NOMO-1 treated with dmso at 0.1 percent for 144 hours (cell line): Measurements from ENCODE around the gene TMEM101.
"Not testable (repeated sequence)": the region's sequence is repeated elsewhere in the genome, so short reads cannot be mapped to it uniquely, and the experiment has no call there.

ENCODE experiments used
- DNase-seq: peaks from one replicate; lab custom pipeline; 2025; ENCODE audit not compliant: unreplicated experiment; lab: John Stamatoyannopoulos, UW

TMEM101 gene

DNA sequence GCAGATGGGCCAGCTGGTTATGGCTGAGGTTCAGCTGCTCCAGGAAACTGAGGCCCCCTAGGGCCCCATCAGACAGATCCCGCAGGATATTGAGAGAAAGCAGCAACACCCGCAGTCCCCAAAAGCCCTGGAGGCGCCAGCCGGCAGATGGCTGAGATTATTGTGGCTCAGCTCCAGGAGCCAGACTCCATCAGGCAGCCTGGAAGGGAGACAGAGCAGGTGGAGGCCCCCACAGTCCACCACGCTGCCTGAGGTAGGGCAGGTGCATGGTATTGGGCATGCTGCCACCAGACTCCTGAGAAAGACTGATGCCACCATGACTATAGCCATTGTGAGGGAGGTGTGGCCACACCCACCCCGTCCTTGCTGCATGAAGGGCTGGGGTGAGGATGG lies 9.5 kb upstream of the TMEM101 start:
- no peak for DNase-seq

DNA sequence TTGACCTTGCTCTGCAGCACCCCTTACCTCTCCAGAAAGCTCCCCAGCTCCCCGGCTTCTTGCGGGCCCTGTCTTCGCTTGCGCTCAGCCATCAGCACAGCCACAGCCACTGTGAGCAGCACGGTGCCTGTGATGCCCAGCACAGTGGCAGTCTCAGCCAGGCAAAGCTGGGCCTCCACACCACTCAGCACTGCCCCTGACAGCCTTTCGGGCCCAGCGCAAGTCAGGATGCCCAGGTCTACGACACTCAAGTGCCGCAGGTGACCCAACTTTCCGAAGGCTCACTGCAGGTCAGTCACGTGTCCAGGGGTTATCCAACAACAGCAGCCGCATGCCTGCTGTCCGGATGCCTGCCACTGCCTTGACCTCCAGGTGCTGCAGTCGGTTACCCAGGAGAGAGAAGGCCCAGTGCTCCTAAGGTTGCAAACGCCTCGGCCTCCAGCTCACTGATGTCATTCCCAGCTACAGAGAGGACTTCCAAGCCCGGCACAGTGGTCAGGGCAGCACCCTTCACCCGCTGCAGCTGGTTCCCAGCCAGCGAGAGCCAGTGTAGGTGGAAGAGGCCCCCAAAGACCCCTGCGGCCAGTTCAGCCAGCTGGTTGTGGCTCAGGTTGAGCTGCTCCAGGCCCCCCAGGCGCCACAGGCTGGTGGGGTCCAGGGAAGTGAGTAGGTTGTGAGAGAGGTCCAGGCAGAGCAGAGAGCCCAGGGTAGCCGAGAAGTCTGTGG lies 8.9 kb upstream of the TMEM101 start:
- no peak for DNase-seq

DNA sequence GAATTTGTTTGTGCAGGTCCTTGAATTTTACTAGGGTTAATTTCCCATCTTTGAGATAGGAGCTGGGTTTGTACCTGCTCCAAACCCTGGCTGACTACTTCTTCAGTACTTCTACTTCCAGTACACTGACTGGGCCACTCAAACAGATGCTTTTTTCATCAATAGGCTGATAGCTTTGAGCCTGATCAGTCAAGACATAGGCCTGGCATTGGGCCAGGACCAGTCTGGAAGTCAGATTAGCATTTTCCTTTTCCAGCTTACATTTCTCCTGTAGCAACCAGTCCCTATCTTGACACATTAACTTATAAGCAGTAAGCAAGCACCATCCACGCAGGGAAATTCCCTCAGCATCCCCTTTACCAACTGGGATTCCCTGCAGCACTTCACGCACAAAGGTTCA lies 7.5 kb upstream of the TMEM101 start:
- DNase-seq, result no peak

- DNase-seq, result not testable (repeated sequence)
These were observed 6.5 kb upstream of the TMEM101 start for GRCh38 chr17:44021227-44021626.

GRCh38 chr17:44014133-44014436 lies 678 bp downstream of the TMEM101 start:
- no peak for DNase-seq

GRCh38 chr17:44012874-44013273 lies 1.9 kb downstream of the TMEM101 start:
- DNase-seq, result no peak

DNA sequence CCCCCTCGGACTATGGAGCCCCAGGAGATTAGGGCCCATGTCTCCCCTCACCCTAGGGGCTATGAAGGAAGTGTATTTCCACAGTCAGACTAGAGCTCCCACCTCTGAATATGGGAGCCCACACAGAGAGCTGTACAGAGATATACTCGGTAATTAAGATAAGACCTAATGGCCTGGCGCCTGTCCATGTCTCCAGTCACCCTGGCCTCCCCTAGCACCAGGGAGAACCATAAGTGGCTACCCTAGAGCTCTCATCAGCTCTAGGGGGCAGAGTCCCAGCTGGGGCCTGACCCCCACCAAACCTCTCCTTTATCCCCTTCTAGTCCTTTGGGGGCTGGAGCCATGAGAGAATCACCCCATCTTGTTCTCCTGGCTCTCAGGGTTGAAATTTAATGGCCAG lies 2.4 kb downstream of the TMEM101 start:
- no peak for DNase-seq

DNA sequence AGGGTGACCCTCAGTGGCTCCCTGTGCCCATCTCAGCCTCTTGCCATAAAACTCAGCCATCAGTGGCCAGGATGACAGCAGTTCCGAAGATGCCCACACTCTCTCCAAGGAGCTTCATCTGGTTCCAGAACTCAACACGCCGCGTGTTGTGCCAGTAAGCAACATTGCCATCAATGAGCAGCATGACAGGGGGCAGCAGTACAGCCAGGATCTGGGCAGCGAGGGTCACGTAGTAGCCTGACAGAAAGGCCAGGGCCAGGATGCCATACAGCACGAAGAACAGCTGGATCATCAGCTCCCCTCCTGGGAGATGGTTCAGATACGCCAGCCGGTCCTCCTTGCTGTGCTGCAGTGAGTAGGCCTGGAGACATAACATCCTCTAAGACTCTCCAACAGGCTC lies 2.9 kb downstream of the TMEM101 start:
- DNase-seq, result no peak

DNA sequence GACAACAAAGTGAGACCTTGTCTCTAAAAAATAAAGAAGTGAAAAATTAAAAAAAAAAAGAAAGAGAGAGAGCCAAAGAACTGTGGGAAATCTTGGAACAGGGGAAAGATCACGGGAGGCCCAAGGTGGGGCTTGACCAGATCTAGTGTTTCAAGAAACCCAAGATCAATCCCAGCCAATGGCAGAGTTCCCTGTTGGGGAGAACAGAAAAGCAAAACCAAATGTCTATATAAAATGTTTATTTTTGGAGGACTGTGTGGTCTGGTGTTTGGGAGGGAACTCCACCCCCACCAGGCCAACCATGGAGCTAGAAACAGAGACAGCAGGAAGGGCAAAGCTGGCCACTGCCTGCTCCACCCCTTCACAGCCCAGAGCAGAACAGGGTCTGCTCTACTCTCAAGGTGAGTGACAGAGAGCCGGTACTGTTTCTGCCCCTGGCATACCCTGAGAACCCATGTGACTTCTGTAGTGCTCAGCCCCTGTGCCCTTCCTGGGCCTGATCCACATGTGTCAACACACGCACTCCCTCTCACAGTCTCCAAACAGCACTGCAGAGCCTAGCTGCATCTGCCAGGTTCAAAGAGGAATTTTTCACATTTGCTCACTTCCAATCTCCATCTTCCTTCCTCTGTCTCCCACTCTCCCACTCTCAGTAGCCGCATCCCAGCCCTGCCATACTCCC lies 3.7 kb downstream of the TMEM101 start:
- DNase-seq, result no peak

GRCh38 chr17:44008205-44008909 lies 6.4 kb downstream of the TMEM101 start:
- DNase-seq, result no peak

DNA sequence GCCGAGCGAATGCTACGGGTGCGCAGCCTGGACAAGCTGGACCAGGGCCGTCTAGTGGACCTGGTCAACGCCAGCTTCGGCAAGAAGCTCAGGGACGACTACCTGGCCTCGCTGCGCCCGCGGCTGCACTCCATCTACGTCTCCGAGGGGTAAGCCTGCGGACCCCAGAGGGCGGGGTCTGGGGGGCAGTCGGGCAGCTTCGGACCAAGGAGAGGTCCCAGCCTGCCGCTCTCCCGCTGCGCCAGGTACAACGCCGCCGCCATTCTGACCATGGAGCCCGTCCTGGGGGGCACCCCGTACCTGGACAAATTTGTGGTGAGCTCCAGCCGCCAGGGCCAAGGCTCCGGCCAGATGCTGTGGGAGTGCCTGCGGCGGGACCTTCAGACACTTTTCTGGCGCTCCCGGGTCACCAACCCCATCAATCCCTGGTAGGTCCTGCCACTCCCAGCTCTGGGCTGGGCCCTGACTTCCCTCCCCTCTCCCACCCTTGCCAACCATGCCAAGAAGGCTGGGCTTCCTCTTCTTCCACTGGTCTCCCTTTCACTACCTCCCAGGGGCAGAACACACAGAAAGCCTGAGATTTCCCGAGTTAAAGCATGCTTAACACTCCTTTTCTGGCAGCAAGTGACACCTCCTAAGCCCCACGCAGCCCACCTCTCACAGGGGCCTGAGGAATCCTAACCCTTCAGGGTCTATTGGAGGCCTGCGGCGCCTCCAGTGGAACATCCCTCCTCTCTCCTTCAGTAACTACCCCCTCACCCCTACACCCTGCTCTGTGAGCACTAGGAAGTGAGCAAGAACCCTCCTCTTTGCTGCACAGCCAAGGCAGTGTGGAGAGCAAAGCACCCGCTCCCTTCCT lies 7.2 kb downstream of the TMEM101 start:
- no peak for DNase-seq

DNA sequence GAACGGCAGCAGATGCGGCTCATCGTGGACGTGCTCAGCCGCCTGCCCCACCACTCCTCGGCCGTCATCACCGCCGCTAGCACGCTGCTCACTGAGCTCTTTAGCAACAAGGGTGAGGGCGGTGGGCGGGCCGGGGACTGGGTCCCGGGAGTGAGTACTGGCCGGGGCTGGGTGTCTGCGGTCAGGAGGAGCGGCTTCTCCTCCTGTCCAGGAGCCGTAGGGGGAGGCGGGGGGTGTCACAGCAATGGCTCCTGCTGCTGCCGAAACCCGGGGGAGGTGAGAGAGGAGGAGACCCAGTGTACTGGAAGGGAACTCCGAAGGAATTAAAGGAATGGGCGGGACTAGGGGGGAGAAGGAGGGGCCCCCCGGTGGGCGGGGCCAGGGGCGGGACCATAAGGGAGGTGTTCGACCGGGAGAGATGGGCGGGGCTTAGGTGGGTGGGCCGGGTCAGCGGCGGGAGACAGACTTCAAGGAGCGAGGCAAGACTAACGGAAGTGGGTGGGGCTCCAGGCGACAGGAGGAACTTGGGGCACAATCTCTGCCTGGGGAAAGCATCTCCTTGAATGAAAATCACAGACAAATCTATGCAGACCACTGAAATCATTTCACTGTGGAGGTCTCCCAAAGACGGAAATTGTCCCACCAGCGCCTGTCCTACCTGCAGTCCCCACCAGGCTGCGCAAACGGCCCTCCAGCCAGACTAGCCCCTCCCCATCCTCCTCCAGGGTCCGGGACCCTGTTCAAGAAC lies 8.0 kb downstream of the TMEM101 start:
- DNase-seq, result peak; percentile 94

- DNase-seq, result no peak
These were observed 8.5 kb downstream of the TMEM101 start for GRCh38 chr17:44006272-44006597.

DNA sequence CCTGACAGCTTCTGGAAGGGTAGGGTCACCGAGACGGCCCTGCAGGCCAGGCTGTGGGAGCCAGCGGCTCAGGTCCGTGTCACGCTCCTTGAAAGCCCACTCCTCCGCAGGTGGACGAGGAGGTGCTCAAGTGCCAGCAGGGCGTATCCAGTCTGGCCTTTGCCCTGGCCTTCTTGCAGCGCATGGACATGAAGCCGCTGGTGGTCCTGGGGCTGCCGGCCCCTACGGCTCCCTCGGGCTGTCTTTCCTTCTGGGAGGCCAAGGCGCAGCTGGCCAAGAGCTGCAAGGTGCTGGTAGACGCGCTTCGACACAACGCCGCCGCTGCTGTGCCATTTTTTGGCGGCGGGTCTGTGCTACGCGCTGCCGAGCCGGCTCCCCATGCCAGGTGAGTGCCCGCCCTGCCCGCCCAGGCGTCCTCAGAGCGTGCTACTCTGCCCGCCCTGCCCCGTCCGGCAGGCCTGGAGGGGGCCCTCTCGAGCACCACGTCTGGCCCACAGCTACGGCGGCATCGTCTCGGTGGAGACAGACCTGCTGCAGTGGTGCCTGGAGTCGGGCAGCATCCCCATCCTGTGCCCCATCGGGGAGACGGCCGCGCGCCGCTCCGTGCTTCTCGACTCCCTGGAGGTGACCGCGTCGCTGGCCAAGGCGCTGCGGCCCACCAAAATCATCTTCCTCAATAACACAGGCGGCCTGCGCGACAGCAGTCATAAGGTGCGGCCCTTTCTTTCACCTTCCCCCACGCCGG lies 9.1 kb downstream of the TMEM101 start:
- no peak for DNase-seq

DNA sequence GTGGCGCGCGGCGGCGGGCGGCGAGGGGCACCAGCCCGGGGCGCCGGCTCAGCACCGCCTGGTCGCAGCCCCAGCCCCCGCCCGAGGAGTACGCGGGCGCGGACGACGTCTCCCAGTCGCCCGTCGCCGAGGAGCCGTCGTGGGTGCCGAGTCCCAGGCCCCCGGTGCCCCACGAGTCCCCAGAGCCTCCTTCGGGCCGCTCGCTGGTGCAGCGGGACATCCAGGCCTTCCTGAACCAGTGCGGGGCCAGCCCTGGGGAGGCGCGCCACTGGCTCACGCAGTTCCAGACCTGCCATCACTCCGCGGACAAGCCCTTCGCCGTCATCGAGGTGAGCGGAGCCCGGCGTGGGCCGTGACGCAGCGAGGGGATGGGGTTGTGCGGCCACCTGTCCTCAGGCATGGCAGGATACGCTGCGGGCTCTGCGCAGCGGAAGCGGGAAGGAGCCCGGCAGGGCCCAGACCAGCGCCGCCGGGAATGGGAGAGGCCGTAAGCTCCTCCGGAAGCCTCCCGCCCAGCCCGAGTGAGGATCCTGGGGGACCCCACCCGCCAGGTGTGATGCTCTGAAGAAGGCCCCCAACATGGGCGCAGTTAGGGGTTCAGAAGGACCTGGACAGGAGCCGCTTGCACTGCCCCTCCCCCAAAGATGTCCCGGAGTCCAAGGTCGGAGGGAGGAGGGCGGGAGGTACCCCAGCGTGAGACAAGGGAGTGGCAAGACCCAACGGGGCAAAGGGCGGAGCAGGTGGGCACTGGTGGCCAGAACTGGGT lies 9.8 kb downstream of the TMEM101 start:
- DNase-seq, result no peak

- no peak for DNase-seq
These were observed 10.5 kb downstream of the TMEM101 start, which contains the start of gene NAGS for GRCh38 chr17:44004077-44004760. TSS of gene NAGS (plus strand) at chr17:44004622. CDS start at chr17:44004664, 42 bp downstream.

DNA sequence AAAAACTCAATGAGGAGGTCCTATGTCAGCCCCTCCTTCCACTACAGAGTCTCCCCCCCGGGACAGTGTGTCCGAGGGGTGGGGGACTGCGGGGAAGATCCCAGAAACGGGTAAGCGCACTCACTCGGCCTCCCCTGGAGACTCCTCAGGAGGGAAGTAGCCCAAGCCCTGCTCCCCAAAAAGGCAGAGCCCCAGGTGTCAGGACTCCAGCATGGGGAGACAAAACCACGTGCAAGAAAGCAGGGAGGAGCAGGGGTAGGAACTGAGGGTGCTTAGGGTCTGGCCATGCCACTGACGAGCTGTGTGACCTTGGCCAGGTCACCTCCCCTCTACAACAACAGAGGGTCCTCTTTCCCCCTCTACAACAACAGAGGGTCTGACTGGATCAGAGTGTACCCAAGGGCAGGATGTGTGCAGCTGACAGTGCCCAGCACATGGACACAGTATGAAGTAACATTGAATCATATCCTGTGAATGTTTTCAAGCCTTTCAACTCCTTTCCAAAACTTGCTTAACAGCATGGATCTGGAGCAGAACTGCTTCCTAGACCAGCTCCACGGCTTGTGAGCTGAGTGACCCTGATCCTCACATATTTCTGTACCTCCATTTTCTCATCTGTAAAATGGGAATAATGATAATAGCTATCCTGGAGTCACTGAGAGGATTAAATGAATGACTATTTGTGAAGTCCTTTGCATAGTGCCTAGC lies 12.5 kb downstream of the TMEM101 start:
- no peak for DNase-seq

DNA sequence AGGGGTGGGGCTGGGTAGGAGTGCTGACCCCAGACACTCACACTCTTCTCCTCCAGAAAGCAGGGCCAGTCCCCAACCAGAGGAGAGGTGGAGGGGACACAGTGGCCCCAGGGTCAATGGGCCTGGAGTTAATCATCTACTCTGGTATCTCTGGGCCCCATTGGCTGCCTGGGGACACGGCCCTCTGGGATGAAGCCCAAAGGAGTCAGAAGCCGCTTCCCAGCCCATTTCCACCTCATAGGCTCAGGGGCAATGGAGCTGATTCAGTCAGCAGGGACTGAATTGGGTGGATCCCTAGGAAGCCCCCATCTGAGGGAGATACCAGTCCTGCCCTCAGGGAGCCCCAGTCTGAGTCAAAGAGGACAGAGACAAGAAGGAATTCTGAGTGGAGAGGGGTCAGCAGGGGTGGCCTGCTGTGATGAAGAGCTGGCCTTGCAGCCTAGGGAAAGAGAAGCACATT lies 13.3 kb downstream of the TMEM101 start:
- no peak for DNase-seq
